ENCODE measurements around the gene TNS4.

Gene TNS4

GRCh38 chr17:40490982-40491381, 10.4 kb downstream of the TNS4 start:
- no peak for DNase-seq

DNA sequence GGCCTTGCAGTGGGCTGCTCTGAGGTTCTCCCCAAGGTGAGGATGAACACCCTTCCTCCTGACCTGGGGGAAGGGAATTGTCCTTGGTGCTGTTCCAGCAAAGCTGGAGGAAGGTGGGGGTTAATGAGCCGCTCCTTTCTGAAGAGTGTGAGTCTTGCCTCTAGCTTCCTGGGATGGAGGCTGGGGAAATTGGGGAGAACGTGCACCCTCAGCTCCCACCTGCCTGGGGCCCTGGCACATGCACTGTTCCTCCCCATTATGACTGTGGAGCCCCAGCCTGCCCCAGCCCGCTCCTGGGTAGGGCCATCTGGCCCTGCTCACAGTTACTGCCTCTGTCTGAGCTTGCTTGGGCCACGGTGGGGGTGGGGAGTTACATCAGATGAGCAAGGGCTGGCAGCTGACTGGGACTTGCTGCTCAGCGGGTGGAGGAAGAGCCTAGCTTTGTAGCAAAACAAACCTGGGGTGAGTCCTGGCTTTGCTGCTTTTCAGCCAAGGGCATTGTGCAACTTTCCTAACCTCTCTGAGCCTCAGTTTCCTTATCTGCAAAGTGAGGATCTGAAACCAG, 11.1 kb downstream of the TNS4 start:
- DNase-seq = peak in 1 of 2 donors; percentile 21

- no peak for DNase-seq
Measured at GRCh38 chr17:40487371-40488020, 13.9 kb downstream of the TNS4 start.

DNA sequence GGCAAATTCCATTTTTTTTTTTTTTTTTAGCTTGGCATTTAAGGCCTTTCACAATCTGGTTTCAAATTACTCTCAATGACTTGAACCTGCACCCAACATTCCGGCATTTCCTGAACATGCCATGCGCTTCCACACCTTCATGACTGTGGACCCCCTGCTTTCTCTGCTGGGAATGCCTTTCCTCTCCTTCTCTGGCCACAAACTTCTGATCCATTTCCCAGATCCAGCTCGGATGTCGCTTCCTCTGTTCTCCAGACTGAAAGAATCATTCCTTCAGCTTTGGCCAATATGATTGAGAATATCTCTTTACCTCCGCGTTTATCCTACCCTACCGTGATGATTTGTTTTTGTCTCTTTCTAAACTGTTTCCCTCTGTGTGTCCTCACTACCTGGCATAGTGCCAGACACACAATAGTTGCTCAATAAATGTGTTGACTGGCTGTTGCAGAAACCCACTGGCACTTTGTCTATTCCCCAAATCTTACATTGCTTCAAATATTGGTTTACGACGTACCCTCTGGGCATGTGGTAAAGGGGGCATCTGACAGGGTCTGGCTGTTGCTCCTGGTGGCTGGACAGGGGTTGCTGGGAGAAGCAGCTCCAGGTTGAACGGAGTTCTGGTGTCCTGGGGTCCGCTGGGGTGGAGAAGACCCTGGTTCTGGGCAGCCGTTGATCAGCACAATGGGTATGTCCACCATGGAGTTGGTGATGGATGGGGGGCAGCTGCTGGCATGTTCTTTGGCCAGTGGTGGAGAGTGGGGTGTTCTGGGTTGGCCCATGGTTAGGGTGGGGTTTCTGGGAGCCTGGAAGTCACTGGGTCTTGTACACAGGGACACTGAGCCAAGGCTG, 14.7 kb downstream of the TNS4 start:
- peak; percentile 14 to 42 for DNase-seq

- peak; percentile 26 to 37 for DNase-seq
Measured at GRCh38 chr17:40485851-40486521, 15.4 kb downstream of the TNS4 start.

GRCh38 chr17:40484973-40485530, 16.4 kb downstream of the TNS4 start:
- no peak for DNase-seq

DNA sequence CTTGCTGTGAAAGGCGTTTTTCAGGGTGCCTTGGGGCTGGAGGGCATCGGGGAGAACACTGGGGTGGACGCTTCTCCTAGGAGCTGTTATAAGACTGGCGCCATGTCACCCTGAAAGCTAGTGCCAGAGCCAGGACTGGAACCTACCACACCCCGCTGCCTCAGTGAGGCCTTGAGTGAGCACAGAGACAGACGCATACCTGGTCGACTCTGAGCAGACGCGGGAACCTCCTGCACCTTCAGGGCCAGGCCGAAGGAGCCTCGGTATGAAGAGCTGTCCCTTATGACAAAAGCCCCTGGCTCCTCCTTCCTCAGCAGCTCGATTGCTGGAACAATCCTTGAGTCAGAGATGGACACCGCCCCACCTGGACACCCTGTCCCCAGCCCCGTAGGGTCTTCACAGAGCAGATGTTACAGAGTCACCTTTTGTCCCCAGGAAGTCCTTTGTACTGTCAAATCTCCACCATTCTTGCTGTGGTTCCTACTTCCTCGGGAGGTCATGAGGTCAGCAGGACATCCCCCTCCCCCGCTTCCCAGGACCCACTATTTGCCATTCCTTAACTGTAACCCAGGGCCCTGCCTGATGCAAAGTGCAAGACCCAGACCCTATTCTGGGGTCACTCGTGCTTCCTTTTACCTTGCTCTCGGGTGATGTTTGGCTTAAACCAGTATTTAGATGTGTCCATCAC, 17.0 kb downstream of the TNS4 start:
- no peak for DNase-seq

DNA sequence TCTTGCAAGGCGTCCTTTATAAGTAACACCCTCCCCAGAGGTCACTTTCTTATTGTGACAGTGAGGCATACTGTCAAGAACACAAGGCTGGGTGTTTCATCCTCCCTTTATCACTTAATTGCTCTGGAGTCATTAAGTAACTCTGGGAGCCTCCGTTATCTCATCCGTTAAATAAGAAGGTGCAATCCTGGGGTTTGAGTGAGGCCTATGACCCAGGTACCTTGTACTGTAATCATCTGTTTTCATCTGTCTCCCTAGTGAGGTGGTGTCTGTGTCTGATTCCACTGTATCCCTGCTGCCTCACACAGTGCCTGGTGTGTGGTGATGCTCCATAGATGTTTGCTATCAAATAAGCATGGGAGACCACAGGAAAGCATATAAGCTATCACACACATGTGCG, 17.7 kb downstream of the TNS4 start:
- DNase-seq = no peak

DNA sequence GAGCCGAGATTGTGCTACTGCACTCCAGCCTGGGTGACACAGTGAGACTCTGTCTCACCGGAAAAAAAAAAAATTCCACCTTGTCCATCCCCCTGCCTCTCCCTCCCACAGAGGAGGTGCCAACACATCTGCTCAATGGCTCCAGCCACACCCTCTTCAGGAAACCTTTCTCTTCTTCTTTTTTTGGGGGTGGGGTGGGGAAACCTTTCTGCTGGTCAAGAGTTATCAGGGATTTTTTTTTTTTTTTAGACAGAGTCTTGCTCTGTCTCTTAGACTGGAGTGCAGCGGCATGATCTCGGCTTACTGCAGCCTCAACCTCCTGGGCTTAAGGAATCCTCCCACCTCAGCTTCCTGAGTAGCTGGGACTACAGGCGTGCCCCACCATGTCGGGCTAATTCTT, 18.7 kb downstream of the TNS4 start:
- no peak for DNase-seq

DNA sequence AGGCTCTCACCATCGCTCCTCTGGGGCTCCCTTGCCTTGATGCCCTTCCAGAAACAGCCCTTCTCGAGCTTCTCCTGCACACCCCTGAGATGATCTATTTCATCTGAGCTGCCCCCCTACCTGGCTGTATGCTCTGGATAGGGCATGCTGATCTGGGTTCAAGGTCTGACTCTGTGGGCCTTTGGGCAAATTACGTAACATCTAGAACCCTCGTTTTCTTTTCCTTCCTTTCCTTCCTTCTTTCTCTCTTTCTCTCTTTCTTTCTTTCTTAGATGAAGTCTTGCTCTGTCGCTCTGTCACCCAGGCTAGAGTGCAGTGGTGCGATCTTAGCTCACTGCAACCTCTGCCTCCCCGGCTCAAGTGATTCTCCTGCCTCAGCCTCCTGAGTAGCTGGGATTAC, 20.3 kb downstream of the TNS4 start:
- no peak for DNase-seq

DNA sequence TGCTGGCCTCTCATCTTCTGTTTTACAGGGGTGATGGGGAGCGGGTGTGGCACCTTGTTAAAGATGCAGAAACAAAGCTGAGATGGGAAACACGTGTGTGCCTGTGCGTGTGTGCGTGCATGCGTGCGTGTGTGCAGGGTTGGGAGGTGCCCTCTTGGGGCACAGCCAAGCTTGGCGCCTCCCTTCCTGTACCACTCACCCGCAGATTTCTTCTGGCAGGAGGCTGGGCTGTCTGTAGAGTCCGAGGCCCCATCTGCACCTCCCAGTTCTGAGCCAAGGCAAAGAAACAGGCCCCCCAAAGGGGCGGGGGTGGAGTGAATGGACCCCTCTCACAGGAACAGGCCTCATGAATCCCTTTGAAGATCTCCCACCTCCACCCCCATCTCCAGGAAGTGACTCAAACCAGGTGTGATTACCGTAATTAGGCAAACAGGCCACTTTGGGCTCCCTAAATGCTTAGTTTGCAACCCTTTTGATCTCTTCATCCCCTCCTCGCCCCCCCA, 20.9 kb downstream of the TNS4 start:
- no peak for DNase-seq

DNA sequence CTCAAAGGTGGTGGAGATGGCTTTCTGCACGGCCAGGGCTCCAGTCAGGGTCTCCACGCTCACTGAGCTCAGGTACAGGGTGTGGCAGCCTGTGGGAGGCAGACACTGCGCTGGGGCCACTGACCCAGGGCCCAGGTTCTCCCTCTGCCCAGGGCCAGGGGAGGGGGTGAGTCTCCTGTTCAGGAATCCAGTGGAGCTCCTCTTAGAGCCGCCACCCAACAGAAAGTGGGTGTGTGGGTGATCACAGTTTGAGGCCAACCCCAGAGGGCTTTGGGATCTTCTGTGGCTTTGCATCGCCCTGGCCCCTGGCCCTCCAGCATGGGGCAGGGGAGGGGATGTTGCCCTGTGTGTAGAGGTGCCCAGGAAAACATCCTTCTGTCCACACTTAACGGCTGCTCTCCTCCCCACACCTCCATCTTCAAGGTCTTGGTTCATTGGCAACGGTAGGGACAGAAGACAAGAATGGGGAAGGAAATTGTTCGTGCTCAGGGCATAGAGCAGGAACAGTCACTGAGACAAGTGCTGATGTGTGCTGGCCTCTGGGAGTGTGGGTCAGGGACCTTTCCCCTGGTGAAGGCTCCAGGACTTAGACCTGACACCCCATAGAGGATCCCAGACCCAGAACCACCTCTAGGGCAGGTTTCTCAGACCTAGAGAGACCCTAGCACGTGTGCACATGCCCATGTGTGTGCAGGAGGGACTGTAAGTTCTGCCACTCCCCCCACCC, 21.5 kb downstream of the TNS4 start:
- DNase-seq = no peak

DNA sequence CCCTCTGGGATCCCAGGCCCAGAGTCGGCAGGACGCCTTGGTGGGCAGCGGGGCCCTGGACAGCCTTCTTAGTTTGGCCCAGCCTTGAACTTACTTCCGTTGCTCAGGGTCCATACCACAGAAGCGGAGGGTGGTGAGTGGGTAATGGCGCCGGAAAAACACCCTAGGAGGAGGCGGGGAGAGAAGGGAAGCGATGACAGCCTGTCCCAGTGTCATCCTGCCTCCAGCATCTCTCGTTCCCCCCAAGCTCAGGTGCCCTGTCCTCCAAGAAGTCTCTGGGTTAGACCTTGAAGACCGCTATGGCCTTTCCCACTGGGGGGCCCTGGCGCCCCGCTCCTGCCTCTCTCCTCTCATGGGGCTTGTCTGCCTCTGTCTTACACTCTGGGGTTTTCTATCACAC, 22.9 kb downstream of the TNS4 start:
- no peak for DNase-seq

- DNase-seq = no peak
Measured at GRCh38 chr17:40477796-40478195, 23.6 kb downstream of the TNS4 start.

DNA sequence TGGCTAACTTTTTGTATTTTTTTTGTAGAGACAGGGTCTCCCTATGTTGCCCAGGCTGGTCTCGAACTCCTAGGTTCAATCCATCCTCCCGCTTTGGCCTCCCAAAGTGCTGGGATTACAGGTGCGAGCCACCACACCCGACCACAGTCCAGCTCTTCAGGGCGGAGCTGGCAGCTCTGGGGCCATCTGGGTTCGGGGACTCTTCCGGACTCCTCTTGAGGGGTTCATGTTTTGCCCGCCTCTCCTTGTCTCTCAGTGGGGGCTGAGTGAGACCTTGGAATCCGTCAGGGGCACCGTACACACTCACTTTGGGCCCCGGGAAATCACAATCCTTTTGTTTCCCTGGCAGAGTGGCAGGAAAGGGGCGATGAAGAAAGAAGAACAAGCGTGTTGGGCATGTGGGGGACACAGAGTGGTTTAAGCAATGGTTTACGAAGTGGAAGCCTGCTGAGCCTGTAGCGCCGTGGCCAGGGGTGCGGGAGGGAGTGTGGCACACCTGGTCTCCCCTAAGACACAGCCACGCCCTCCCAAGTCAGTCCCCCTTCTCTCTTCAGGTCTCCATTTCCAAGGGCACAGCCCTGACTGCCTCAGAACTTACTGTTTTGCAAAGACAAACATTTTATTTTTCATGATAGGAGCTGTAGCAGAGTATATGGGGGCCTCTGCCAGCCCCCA, 26.1 kb downstream of the TNS4 start:
- DNase-seq = no peak

DNA sequence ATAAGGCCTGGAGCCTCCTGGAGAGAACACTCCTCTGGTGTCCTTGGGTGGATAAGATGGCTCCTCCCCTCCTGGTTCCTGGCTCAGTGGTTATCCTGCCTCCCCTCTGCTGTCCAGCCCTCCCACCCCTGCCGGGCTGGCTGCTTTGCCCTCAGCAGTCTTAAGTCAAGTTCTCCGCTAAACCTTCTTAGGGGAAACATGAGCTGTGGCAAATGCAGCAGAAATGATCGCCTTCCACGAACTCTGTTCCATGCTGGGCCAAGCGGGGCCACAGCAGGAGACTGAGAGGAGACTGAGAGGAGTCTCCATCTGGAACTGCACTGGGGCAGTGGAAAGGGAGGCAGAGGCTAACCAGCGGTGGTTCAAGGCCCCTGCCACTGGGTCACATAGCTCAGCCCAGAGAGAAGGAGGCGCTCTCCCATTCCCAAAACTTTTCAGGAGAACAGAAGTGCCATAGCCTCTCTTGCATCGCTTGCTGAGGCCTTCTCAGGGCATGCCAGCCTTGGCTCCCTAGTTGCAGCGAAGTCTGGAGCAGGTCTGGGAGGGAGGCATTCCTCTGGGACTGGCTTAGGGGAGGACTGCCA, 26.9 kb downstream of the TNS4 start:
- DNase-seq = no peak

- DNase-seq = no peak
Measured at GRCh38 chr17:40473573-40474365, 27.7 kb downstream of the TNS4 start.

- DNase-seq = no peak
Measured at GRCh38 chr17:40472733-40473452, 28.5 kb downstream of the TNS4 start.
